Right lobe of liver (tissue), 6 donors: ENCODE results near the gene BLVRB. TPM values are rescaled to one million over a fixed set of nuclear protein-coding genes. Genes with fewer than 3 reads are reported as not detected.
"Not testable (repeated sequence)": the region's sequence is repeated elsewhere in the genome, so short reads cannot be mapped to it uniquely, and the experiment has no call there.

Source experiments
- ATAC-seq, 4 donors: fragments of 200-7000 bp; cut with Tn5 transposase; one replicate each; pipeline ENCODE4 v1.9.1; 2020; ENCODE audit warnings: mild to moderate bottlenecking in 4 of 4, moderate library complexity in 4 of 4
- DNase-seq, 3 donors: peaks; one replicate each; pipeline ENCODE4 v3.0.0-alpha.2; 2020
- H3K27ac ChIP-seq, 3 donors: fragments of 200-600 bp; one replicate each; pipeline ENCODE4 v1.8.0; 2022
- H3K27me3 ChIP-seq, 2 donors: fragments of 200-600 bp; one replicate each; pipeline ENCODE4 v1.8.0; 2022
- H3K36me3 ChIP-seq, 4 donors: fragments of 200-600 bp; sonication (generic) in 1 of 4; one replicate each; pipeline versions ENCODE4 v1.5.1 to v1.8.0; 2017 to 2022; ENCODE audit warnings: control low read depth in 1 of 4
- H3K4me1 ChIP-seq, 4 donors: fragments of 200-600 bp; sonication (generic) in 1 of 4; one replicate each; pipeline versions ENCODE4 v1.5.1 to v1.8.0; 2017 to 2022; ENCODE audit warnings: control low read depth in 1 of 4
- H3K4me3 ChIP-seq, 3 donors: fragments of 200-600 bp; one replicate each; pipeline ENCODE4 v1.8.0; 2022
- H3K9me3 ChIP-seq, 4 donors: fragments of 200-600 bp; sonication (generic) in 1 of 4; one replicate each; pipeline versions ENCODE4 v1.5.1 to v1.8.0; 2017 to 2022; ENCODE audit warnings: control low read depth in 1 of 4
- CTCF ChIP-seq, 4 donors: fragments of 200-600 bp in 3 of 4; fragments of 450-650 bp in 1 of 4; IDR thresholded peaks; one replicate each; pipeline versions ENCODE4 v1.5.1 to v1.8.0; 2016 to 2022; ENCODE audit warnings: antibody characterized with exemption in 4 of 4, mild to moderate bottlenecking in 2 of 4
- POLR2A ChIP-seq: fragments of 450-650 bp; IDR thresholded peaks from one replicate; pipeline ENCODE4 v1.6.1; 2017; ENCODE audit warnings: antibody characterized with exemption, mild to moderate bottlenecking
- WGBS: methylation state at CpG from one replicate; pipeline ENCODE4 v1.1.6; 2018; ENCODE audit warnings: low coverage, low lambda C conversion rate; ENCODE audit not compliant: insufficient coverage; ENCODE audit errors: missing lambda C conversion rate; 5-methylcytosine and 5-hydroxymethylcytosine counted together
- intact Hi-C, 2 donors: fragments of 100-400 bp; cut with DNase I; formaldehyde crosslinking; loops; one replicate each; pipeline versions ENCODE4 v1.11.2 to v1.14.1; 2022
- total RNA-seq, 6 experiments: library from RNA; depleted of rRNA in 2 of 6; stranded (reverse); fragments of >200 nt in 2 of 6; fragmentation: NEBNext Ultra II Directional in 3 of 6; extraction: Animal tissue kit (Norgen Biotek cat#: 25700) in 3 of 6; gene quantifications; one replicate each; pipeline versions ENCODE4 v1.1.0 to v1.2.4, GENCODE V29; 2016 to 2023
- donor health status: DM: no; HTN: yes; CAD: no.
- donor health status: DM: no; HTN: no; CAD: no.
- donor health status: DM: no; HTN: no; CAD: no.
- donor health status: DM: no; HTN: yes; CAD: no.
- donor health status: DM: no; HTN: yes; CAD: no.

Gene BLVRB
- total RNA-seq, 6 experiments from 2014 or later = 127 to 326 (median 146) TPM

- DNase-seq (no peak), ATAC-seq (no peak)
- no peaks in the 10 kb centered on the region for H3K9me3 ChIP-seq
- H3K4me3 ChIP-seq = peak overlapping the region in 1 of 3 donors; percentile 71
- H3K27me3 ChIP-seq = no peaks in the 10 kb centered on the region
- WGBS = 93% methylated on average over 3 of the region's 11 CpGs
- peaks cover 0 to 22% (median 13%) of the 10 kb centered on the region in 4 donors for H3K36me3 ChIP-seq
- TF ChIP-seq POLR2A (no peak), CTCF (IDR thresholded peaks at IDR 0.05) (no peak)
- H3K27ac ChIP-seq = no peak overlapping the region
- H3K4me1 ChIP-seq = peaks cover 0 to 12% (median 5%) of the 10 kb centered on the region in 4 donors
- intact Hi-C loops = no loop called here
These were observed 23.8 kb downstream of the BLVRB start for GRCh38 chr19:40441719-40442253.

GRCh38 chr19:40438284-40438683 is 27.3 kb downstream of the BLVRB start:
- DNase-seq (no peak), ATAC-seq (no peak)
- intact Hi-C loops = no loop called here
- Histone ChIP-seq H3K4me1 (peaks cover 0 to 12% (median 6%) of the 10 kb centered on the region in 4 donors), H3K27ac (no peak overlapping the region), H3K9me3 (no peaks in the 10 kb centered on the region), H3K36me3 (peaks cover 0 to 22% (median 13%) of the 10 kb centered on the region in 4 donors), H3K4me3 (no peak overlapping the region), H3K27me3 (no peaks in the 10 kb centered on the region)
- TF ChIP-seq CTCF (IDR thresholded peaks at IDR 0.05) = no peak
- TF ChIP-seq POLR2A = no peak
- WGBS = 97% methylated on average over 3 of the region's 3 CpGs

- peak; percentile 93 to 94 (median 94) for DNase-seq
- peaks cover 0 to 16% (median 0%) of the 10 kb centered on the region in 4 donors for H3K4me1 ChIP-seq
- H3K4me3 ChIP-seq = peak overlapping the region; percentile 20 to 58 (median 46)
- TF ChIP-seq CTCF (IDR thresholded peaks at IDR 0.05) = no peak
- peak; percentile 52 for TF ChIP-seq POLR2A
- no peaks in the 10 kb centered on the region for H3K9me3 ChIP-seq
- intact Hi-C loops = no loop called here
- H3K36me3 ChIP-seq = no peaks in the 10 kb centered on the region
- H3K27ac ChIP-seq = peak overlapping the region; percentile 87 to 95 (median 90)
- WGBS = 2% methylated on average over 17 of the region's 50 CpGs
- ATAC-seq = peak; percentile 94 to 99 (median 97)
- H3K27me3 ChIP-seq = no peaks in the 10 kb centered on the region
These were observed 31.9 kb downstream of the BLVRB start for GRCh38 chr19:40433391-40434216.

- H3K9me3 ChIP-seq, ATAC-seq, H3K27me3 ChIP-seq, H3K36me3 ChIP-seq, DNase-seq, intact Hi-C loops: not testable (repeated sequence)
- 16% methylated on average over 7 of the region's 7 CpGs for WGBS
- H3K4me1 ChIP-seq = peaks cover 0 to 16% (median 0%) of the 10 kb centered on the region in 4 donors
- H3K27ac ChIP-seq = peak overlapping the region; percentile 87 to 95 (median 90)
- H3K4me3 ChIP-seq = peak overlapping the region in 2 of 3 donors; percentile 46 to 58
These were observed 32.8 kb downstream of the BLVRB start for GRCh38 chr19:40432760-40433159.

- DNase-seq = no peak
These were observed 33.8 kb downstream of the BLVRB start for GRCh38 chr19:40431698-40432097.

GRCh38 chr19:40430242-40430641 is 35.3 kb downstream of the BLVRB start:
- intact Hi-C loops, H3K36me3 ChIP-seq, H3K27ac ChIP-seq, H3K4me3 ChIP-seq, DNase-seq, H3K27me3 ChIP-seq, H3K9me3 ChIP-seq, ATAC-seq: not testable (repeated sequence)
- H3K4me1 ChIP-seq = peaks cover 0 to 20% (median 0%) of the 10 kb centered on the region in 4 donors
- WGBS = 97% methylated on average over 3 of the region's 10 CpGs

More at GRCh38 chr19:40431698-40432097, 33.8 kb downstream of the BLVRB start:
- no peaks in the 10 kb centered on the region for H3K27me3 ChIP-seq
- no peaks in the 10 kb centered on the region for H3K36me3 ChIP-seq
- 79% methylated on average over 2 of the region's 3 CpGs for WGBS
- H3K4me3 ChIP-seq = no peak overlapping the region
- H3K9me3 ChIP-seq = no peaks in the 10 kb centered on the region
- TF ChIP-seq CTCF (IDR thresholded peaks at IDR 0.05) (no peak), POLR2A (no peak)
- H3K27ac ChIP-seq = no peak overlapping the region
- no peak for ATAC-seq
- peaks cover 0 to 16% (median 0%) of the 10 kb centered on the region in 4 donors for H3K4me1 ChIP-seq
- intact Hi-C loops = no loop called here

- ATAC-seq, H3K9me3 ChIP-seq, H3K27me3 ChIP-seq, H3K4me3 ChIP-seq, intact Hi-C loops, H3K36me3 ChIP-seq, H3K27ac ChIP-seq, DNase-seq: not testable (repeated sequence)
- peaks cover 0 to 22% (median 0%) of the 10 kb centered on the region in 4 donors for H3K4me1 ChIP-seq
- 84% methylated on average over 2 of the region's 7 CpGs for WGBS
These were observed 37.3 kb downstream of the BLVRB start for GRCh38 chr19:40428197-40428596.
